ENCODE results near the gene BMP7. TPM values are rescaled to one million over a fixed set of nuclear protein-coding genes. Genes with fewer than 3 reads are reported as not detected.

Gene BMP7
- total RNA-seq, 1 experiment from 2014 or later = 7.5 TPM

- intact Hi-C loops (cut with micrococcal nuclease; ENCODE audit: unreplicated experiment) = no loop called here
- Histone ChIP-seq H3K27me3 (replicated peaks; ENCODE audit: insufficient read depth, low read depth, low read length, poor library complexity) (peaks cover 17% of the 10 kb centered on the region), H3K36me3 (ENCODE audit: insufficient read depth, low read length, poor library complexity, severe bottlenecking) (no peaks in the 10 kb centered on the region), H3K9me3 (ENCODE audit: low read depth, low read length, poor library complexity, severe bottlenecking) (no peaks in the 10 kb centered on the region), H3K27ac (ENCODE audit: low read depth, low read length, poor library complexity, severe bottlenecking) (no peak overlapping the region), H3K4me1 (ENCODE audit: insufficient read depth, low read length, poor library complexity, severe bottlenecking) (no peaks in the 10 kb centered on the region), H3K4me3 (ENCODE audit: low read depth, low read length, poor library complexity, severe bottlenecking) (no peak overlapping the region)
- no peak for DNase-seq (ENCODE audit: low spot score)
- CTCF ChIA-PET = no interaction called here
- no TSS peak for BruUV-seq (replicated peaks)
- TF ChIP-seq, protein P1, sequence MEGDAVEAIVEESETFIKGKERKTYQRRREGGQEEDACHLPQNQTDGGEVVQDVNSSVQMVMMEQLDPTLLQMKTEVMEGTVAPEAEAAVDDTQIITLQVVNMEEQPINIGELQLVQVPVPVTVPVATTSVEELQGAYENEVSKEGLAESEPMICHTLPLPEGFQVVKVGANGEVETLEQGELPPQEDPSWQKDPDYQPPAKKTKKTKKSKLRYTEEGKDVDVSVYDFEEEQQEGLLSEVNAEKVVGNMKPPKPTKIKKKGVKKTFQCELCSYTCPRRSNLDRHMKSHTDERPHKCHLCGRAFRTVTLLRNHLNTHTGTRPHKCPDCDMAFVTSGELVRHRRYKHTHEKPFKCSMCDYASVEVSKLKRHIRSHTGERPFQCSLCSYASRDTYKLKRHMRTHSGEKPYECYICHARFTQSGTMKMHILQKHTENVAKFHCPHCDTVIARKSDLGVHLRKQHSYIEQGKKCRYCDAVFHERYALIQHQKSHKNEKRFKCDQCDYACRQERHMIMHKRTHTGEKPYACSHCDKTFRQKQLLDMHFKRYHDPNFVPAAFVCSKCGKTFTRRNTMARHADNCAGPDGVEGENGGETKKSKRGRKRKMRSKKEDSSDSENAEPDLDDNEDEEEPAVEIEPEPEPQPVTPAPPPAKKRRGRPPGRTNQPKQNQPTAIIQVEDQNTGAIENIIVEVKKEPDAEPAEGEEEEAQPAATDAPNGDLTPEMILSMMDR (conservative IDR thresholded peaks at IDR 0.05; ENCODE audit: low read depth, low read length) = no peak
- no peak for TF ChIP-seq EZH2 (IDR thresholded peaks at IDR 0.05; ENCODE audit: borderline replicate concordance, low read depth, low read length, poor library complexity, severe bottlenecking)
- POLR2A ChIA-PET (ENCODE audit: low non-redundant PET) = no interaction called here
Observed at GRCh38 chr20:57142667-57143066, 123.8 kb downstream of the BMP7 start.

- ChIA-PET CTCF (no interaction called here), POLR2A (ENCODE audit: low non-redundant PET) (no interaction called here)
- no TSS peak for BruUV-seq (replicated peaks)
- Histone ChIP-seq H3K27me3 (replicated peaks; ENCODE audit: insufficient read depth, low read depth, low read length, poor library complexity) (peaks cover 17% of the 10 kb centered on the region), H3K36me3 (ENCODE audit: insufficient read depth, low read length, poor library complexity, severe bottlenecking) (no peaks in the 10 kb centered on the region), H3K4me1 (ENCODE audit: insufficient read depth, low read length, poor library complexity, severe bottlenecking) (no peaks in the 10 kb centered on the region), H3K27ac (ENCODE audit: low read depth, low read length, poor library complexity, severe bottlenecking) (no peak overlapping the region), H3K9me3 (ENCODE audit: low read depth, low read length, poor library complexity, severe bottlenecking) (no peaks in the 10 kb centered on the region), H3K4me3 (ENCODE audit: low read depth, low read length, poor library complexity, severe bottlenecking) (no peak overlapping the region)
- TF ChIP-seq EZH2 (IDR thresholded peaks at IDR 0.05; ENCODE audit: borderline replicate concordance, low read depth, low read length, poor library complexity, severe bottlenecking) = no peak
- TF ChIP-seq, protein P1 (conservative IDR thresholded peaks at IDR 0.05; ENCODE audit: low read depth, low read length) = no peak
- no peak for DNase-seq (ENCODE audit: low spot score)
- intact Hi-C loops (cut with micrococcal nuclease; ENCODE audit: unreplicated experiment) = no loop called here
Observed at GRCh38 chr20:57141492-57141891, 124.9 kb downstream of the BMP7 start.

GRCh38 chr20:57140416-57140965, 126.0 kb downstream of the BMP7 start:
- POLR2A ChIA-PET (ENCODE audit: low non-redundant PET) = no interaction called here
- TF ChIP-seq EZH2 (IDR thresholded peaks at IDR 0.05; ENCODE audit: borderline replicate concordance, low read depth, low read length, poor library complexity, severe bottlenecking) = no peak
- TF ChIP-seq, protein P1 (conservative IDR thresholded peaks at IDR 0.05; ENCODE audit: low read depth, low read length) = no peak
- BruUV-seq (replicated peaks) = no TSS peak
- intact Hi-C loops (cut with micrococcal nuclease; ENCODE audit: unreplicated experiment) = no loop called here
- DNase-seq (ENCODE audit: low spot score) = no peak
- Histone ChIP-seq H3K27ac (ENCODE audit: low read depth, low read length, poor library complexity, severe bottlenecking) (no peak overlapping the region), H3K36me3 (ENCODE audit: insufficient read depth, low read length, poor library complexity, severe bottlenecking) (no peaks in the 10 kb centered on the region), H3K4me1 (ENCODE audit: insufficient read depth, low read length, poor library complexity, severe bottlenecking) (no peaks in the 10 kb centered on the region), H3K4me3 (ENCODE audit: low read depth, low read length, poor library complexity, severe bottlenecking) (no peak overlapping the region), H3K9me3 (ENCODE audit: low read depth, low read length, poor library complexity, severe bottlenecking) (no peaks in the 10 kb centered on the region), H3K27me3 (replicated peaks; ENCODE audit: insufficient read depth, low read depth, low read length, poor library complexity) (peaks cover 9% of the 10 kb centered on the region)
- CTCF ChIA-PET = no interaction called here

All from A673 (cell line).